Stimulated activated CD4-positive, alpha-beta T cell treated with anti-CD3 and anti-CD28 coated beads, Interleukin-2, amount 100 ng/mL, for 48 hours (primary cell): ENCODE data around the gene PRG2.
A peak's percentile ranks its signal among the peaks of the same experiment; 100 is the strongest.
"Not testable (repeated sequence)": the region's sequence is repeated elsewhere in the genome, so short reads cannot be mapped to it uniquely, and the experiment has no call there.

Experiments
- DNase-seq, 2 donors: peaks; one replicate each; pipeline ENCODE4 v3.0.0-alpha.2; 2020

The PRG2 gene

GRCh38 chr11:57418131-57418530, 27.7 kb upstream of the PRG2 start:
- DNase-seq: no peak

- DNase-seq: no peak
Observed at GRCh38 chr11:57417056-57417455, 26.6 kb upstream of the PRG2 start.

GRCh38 chr11:57416436-57416835, 26.0 kb upstream of the PRG2 start:
- DNase-seq: no peak

- DNase-seq: no peak
Observed at GRCh38 chr11:57414612-57415212, 24.3 kb upstream of the PRG2 start.

GRCh38 chr11:57413681-57414080, 23.2 kb upstream of the PRG2 start:
- no peak for DNase-seq

- DNase-seq: no peak
Observed at GRCh38 chr11:57410287-57410686, 19.8 kb upstream of the PRG2 start.

- DNase-seq: no peak
Observed at GRCh38 chr11:57409321-57410100, 19.1 kb upstream of the PRG2 start.

GRCh38 chr11:57408771-57409170, 18.3 kb upstream of the PRG2 start:
- DNase-seq: no peak

GRCh38 chr11:57407941-57408475, 17.6 kb upstream of the PRG2 start:
- DNase-seq: no peak

GRCh38 chr11:57407010-57407920, 16.8 kb upstream of the PRG2 start:
- DNase-seq: no peak

- peak; percentile 23 to 33 for DNase-seq
Observed at GRCh38 chr11:57406337-57406904, 16.0 kb upstream of the PRG2 start.

GRCh38 chr11:57405271-57405860, 14.9 kb upstream of the PRG2 start:
- DNase-seq: no peak

- no peak for DNase-seq
Observed at GRCh38 chr11:57403802-57404147, 13.3 kb upstream of the PRG2 start.

- DNase-seq: not testable (repeated sequence)
Observed at GRCh38 chr11:57403003-57403801, 12.8 kb upstream of the PRG2 start.

- DNase-seq: no peak
Observed at GRCh38 chr11:57402188-57403002, 11.9 kb upstream of the PRG2 start.

- DNase-seq: no peak
Observed at GRCh38 chr11:57399972-57400578, 9.6 kb upstream of the PRG2 start.

GRCh38 chr11:57399221-57399620, 8.8 kb upstream of the PRG2 start:
- DNase-seq: no peak

GRCh38 chr11:57397394-57397990, 7.0 kb upstream of the PRG2 start:
- DNase-seq: no peak

GRCh38 chr11:57396744-57397143, 6.3 kb upstream of the PRG2 start:
- DNase-seq: no peak
